Measurements from ENCODE around the gene FIG4. TPM values are rescaled to one million over a fixed set of nuclear protein-coding genes. Genes with fewer than 3 reads are reported as not detected.
"Not testable (repeated sequence)": the region's sequence is repeated elsewhere in the genome, so short reads cannot be mapped to it uniquely, and the experiment has no call there.

FIG4 gene
- polyA plus RNA-seq, 1 experiment: 11.2 TPM

GRCh38 chr6:109770047-109770446 lies 79.0 kb downstream of the FIG4 start:
- Histone ChIP-seq H3K27me3 (ENCODE audit: control insufficient read depth, insufficient read depth, low read length) (no peaks in the 10 kb centered on the region), H3K36me3 (ENCODE audit: control insufficient read depth, insufficient read depth, low read length) (no peaks in the 10 kb centered on the region; the same call in 1 of the 2 replicates), H3K4me3 (ENCODE audit: low read depth, low read length) (no peak overlapping the region)
- ChIA-PET CTCF (no interaction called here), POLR2A (no interaction called here)
- DNase-seq (ENCODE audit: low read depth): no peak
- no peak for TF ChIP-seq CTCF (IDR thresholded peaks at IDR 0.05; ENCODE audit: insufficient read depth, low read depth, low read length)

GRCh38 chr6:109770779-109771178 lies 79.7 kb downstream of the FIG4 start:
- TF ChIP-seq CTCF (IDR thresholded peaks at IDR 0.05; ENCODE audit: insufficient read depth, low read depth, low read length): no peak
- Histone ChIP-seq H3K27me3 (ENCODE audit: control insufficient read depth, insufficient read depth, low read length) (no peaks in the 10 kb centered on the region), H3K4me3 (ENCODE audit: low read depth, low read length) (no peak overlapping the region), H3K36me3 (ENCODE audit: control insufficient read depth, insufficient read depth, low read length) (no peaks in the 10 kb centered on the region; the same call in 1 of the 2 replicates)
- ChIA-PET POLR2A (no interaction called here), CTCF (no interaction called here)
- DNase-seq (ENCODE audit: low read depth): no peak

DNA sequence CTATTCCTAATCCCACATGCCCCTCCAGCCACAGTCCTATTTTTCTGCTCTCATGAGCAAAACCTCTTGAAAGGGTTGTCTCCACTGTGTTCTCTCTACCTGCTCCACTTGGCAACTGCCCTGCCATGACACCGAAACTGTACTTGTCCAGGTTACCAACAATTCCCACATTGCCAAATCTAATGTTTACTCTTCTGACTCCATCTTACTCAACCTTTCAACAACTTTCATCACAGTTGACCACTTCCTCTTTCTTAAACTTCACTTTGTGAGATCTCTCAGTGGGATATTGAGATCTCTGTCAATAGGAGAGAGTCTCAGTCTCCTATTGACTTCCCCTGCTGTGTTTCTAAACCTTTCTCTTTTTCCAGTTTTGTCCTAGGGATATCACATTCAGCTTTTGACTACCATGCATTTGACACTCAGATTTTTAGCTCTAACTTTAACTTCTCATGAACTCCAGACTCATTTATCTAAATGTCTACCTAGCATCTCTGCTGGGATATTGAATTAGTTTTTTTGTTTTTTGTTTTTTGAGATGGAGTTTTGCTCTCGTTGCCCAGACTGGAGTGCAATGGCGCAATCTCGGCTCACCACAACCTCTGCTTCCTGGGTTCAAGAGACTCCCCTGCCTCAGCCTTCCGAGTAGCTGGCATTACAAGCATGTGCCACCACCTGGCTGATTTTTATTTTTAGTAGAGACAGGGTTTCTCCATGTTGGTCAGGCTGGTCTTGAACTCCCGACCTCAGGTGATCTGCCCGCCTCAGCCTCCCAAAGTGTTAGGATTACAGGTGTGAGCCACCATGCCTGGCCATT lies 81.1 kb downstream of the FIG4 start:
- H3K27me3 ChIP-seq (ENCODE audit: control insufficient read depth, insufficient read depth, low read length); POLR2A ChIA-PET; H3K4me3 ChIP-seq (ENCODE audit: low read depth, low read length); DNase-seq (ENCODE audit: low read depth); H3K36me3 ChIP-seq (ENCODE audit: control insufficient read depth, insufficient read depth, low read length): not testable (repeated sequence)
- CTCF ChIA-PET: interaction anchor here (0.9 kb wide), 2 partner anchors 10 to 67 kb away, joined by 3 read pairs; no protein-coding TSS in a partner anchor

DNA sequence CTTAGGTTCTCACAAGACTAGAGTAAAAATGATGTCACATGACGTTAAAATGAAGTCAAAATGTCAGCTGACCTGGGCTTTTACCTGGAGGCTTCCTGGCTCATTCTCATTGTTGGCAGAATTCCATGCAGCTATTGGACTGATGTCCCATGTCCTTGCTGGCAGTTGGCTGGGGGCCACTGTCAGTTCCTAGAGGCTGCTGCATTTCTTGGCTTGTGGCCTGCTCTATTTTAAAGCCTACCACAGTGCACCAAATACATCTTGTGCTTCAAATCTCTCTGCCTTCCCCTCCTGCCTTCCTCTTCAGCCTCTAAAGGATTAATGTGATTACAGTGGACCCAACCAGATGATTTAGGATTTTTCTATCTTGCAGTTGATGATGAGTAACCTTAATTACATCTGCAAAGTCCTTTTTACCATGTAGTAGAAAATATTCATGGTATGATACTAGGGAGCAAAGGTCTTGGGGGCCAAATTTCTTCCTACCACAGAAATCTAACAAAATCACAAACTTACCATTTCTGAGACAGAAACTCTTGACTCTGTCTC lies 81.9 kb downstream of the FIG4 start:
- Histone ChIP-seq H3K36me3 (ENCODE audit: control insufficient read depth, insufficient read depth, low read length) (no peaks in the 10 kb centered on the region; the same call in 1 of the 2 replicates), H3K4me3 (ENCODE audit: low read depth, low read length) (no peak overlapping the region), H3K27me3 (ENCODE audit: control insufficient read depth, insufficient read depth, low read length) (no peaks in the 10 kb centered on the region)
- ChIA-PET CTCF (interaction anchor here (0.9 kb wide), 1 partner anchor 68 kb away, joined by 3 read pairs; no protein-coding TSS in a partner anchor), POLR2A (no interaction called here)
- peak; percentile 64 for DNase-seq (ENCODE audit: low read depth)
- TF ChIP-seq CTCF (IDR thresholded peaks at IDR 0.05; ENCODE audit: insufficient read depth, low read depth, low read length): no peak

DNA sequence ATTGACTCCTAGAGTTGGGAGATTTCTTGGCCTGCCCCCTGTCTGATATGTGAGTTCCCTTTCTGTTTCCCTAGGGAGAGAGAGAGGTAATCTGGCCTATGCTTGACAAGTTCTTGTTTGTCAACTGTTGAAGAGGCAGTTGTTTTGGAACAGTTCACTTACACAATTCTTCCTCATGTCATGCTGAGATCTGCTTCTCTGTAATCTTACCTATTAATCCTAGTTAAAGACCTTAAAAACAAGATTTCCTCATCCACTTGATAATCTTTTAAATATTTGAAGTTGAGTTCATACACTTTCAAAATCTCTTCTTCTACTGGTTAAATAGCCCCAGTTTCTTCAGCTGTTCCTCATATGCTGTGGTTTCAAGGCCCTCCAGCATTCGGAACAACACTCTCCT lies 89.9 kb downstream of the FIG4 start:
- no peaks in the 10 kb centered on the region for H3K27me3 ChIP-seq (ENCODE audit: control insufficient read depth, insufficient read depth, low read length)
- H3K36me3 ChIP-seq (ENCODE audit: control insufficient read depth, insufficient read depth, low read length): no peaks in the 10 kb centered on the region
- POLR2A ChIA-PET: no interaction called here
- CTCF ChIA-PET: interaction anchor here (1.0 kb wide), 2 partner anchors 9 to 61 kb away, joined by 3 to 4 read pairs; no protein-coding TSS in a partner anchor
- no peak for TF ChIP-seq CTCF (IDR thresholded peaks at IDR 0.05; ENCODE audit: insufficient read depth, low read depth, low read length)
- no peak for DNase-seq (ENCODE audit: low read depth)
- no peak overlapping the region for H3K4me3 ChIP-seq (ENCODE audit: low read depth, low read length)

Measured in BJ (cell line).